LNCaP clone FGC (cell line): ENCODE measurements around the gene LY6G5B.
A peak's percentile ranks its signal among the peaks of the same experiment; 100 is the strongest.

Source experiments
- DNase-seq: peaks from one replicate; pipeline ENCODE4 v3.0.0-alpha.2; 2011; ENCODE audit warnings: low read depth
- H3K4me3 ChIP-seq: 2 replicates; pipeline ENCODE4 v1.5.1; 2011; ENCODE audit warnings: mild to moderate bottlenecking, low read depth, low read length, control low read depth
- TF ChIP-seq, protein P1 (sequence below): IDR thresholded peaks from 2 replicates; pipeline ENCODE4 v1.5.1; 2012; ENCODE audit warnings: mild to moderate bottlenecking; ENCODE audit not compliant: control insufficient read depth, insufficient read depth; ENCODE audit errors: extremely low read depth

Gene LY6G5B

DNA sequence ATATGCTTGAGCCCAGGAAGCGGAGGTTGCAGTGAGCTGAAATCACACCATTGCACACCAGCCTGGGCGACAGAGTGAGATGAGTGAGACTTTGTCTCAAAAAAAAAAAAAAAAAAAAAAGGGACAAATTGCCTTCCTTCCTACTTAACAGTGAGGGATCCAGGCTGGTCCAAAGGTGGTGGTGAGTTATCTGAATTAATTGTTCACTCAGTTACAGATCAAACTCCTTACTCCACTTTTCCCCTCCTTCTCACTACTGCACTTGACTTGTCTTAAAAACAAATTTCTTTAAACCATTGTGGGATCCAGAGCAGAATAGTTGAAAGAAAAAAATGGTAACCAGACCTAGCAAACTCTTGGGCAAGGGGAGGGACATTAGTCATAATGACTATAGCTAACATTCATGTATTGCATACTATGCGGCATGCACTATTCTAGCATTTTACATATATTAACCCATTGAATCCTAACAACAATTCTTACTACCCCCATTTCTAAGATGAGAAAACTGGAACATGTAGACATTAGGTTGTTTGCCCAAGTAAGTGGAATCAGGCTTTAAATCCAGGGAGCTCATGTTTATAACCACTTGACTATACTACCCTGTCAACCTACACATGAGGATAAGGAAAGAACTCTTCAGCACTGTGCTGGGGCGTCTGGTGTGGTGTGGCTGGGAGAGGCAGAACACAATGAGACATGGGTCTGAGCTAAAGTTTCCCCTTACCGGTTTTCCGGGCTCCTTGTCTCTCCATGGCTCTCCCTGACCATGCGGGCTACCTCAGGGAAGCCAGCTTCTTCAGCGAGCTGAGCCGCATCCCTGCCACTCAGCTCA lies 6.4 kb upstream of the LY6G5B start:
- no peak for DNase-seq
- no peak overlapping the region for H3K4me3 ChIP-seq

DNA sequence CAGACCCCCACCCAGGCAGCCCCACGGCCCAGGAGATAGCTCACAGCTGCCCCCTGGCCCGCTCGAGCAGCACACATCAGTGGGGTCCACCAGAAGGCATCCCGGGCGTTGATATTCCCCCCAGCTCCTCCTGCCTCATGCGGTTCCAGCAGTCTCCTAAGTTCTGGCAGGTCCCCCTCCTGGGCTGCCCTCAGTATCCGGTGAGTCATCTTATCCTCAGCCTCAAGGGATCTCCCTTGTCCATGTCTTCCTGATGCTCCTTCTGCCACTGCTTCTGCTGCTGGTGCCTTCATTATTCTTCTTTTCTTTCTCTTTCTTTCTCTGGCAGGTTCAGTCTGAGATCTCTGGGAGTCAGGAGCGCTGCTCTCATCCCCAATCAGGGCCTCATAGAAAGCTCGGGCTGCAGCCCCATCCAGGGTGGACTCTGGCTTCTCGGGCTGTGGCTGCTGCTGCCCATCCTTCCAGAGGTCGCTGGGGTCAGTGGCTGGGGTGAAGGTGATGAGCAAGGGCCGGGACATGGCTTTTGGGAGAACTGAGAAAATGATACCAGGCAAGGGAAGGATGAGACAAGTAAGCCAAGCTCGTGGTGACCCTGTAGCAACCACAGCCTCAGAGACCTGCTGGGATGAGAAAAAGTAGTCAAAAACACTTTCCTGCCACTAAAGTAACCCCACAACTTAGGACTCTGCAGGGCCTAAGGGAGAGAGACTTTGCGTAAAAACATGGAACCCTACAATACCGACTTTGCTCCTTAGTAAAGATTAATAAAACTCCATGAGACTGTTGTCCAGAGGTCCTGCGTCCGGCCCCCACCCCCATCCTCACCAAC lies 5.6 kb upstream of the LY6G5B start:
- no peak for DNase-seq
- TF ChIP-seq, protein P1, sequence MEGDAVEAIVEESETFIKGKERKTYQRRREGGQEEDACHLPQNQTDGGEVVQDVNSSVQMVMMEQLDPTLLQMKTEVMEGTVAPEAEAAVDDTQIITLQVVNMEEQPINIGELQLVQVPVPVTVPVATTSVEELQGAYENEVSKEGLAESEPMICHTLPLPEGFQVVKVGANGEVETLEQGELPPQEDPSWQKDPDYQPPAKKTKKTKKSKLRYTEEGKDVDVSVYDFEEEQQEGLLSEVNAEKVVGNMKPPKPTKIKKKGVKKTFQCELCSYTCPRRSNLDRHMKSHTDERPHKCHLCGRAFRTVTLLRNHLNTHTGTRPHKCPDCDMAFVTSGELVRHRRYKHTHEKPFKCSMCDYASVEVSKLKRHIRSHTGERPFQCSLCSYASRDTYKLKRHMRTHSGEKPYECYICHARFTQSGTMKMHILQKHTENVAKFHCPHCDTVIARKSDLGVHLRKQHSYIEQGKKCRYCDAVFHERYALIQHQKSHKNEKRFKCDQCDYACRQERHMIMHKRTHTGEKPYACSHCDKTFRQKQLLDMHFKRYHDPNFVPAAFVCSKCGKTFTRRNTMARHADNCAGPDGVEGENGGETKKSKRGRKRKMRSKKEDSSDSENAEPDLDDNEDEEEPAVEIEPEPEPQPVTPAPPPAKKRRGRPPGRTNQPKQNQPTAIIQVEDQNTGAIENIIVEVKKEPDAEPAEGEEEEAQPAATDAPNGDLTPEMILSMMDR, result no peak
- peak overlapping the region; percentile 76 for H3K4me3 ChIP-seq

More for the DNA sequence above, 6.4 kb upstream of the LY6G5B start:
- TF ChIP-seq, protein P1, result no peak

DNA sequence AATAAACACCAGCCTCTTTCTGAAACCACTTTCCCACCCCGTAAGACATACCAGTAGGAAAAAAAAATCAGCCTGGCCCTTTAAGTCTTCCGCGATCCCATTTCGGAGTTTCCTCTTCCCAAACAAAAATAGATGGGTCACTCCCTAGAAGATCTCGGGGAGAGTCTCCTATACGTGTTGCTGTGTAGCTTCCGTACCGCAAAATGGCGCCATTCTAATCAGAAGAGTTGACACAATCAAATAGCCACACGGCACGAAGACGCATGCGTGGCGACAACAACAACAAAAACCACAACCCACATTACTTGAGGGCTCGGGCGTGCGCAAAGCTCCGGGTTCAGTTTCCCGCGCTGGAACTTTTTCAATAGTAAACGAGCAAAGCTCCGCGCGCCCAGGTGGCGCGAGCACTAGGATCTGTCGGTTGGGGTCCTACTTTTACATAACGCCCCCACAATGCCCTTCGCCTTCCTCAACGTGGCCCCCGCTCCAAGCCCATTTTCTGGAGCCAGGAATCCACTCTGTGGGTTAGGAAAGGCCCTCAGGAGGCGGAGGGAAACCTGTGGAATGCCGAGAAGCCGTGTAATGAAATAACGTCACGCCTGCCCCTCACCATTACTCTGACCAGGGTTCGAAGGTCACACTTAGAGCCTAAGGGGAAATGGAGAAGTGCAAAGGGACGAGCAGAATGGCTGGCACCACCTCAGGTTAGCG lies 4.8 kb upstream of the LY6G5B start, which contains the start of gene GPANK1:
GPANK1 (minus strand) TSS at position 208 of the 711 bp plus-strand sequence. CDS start 519 bp downstream, outside the sequence.
- peak; percentile 88 for DNase-seq
- TF ChIP-seq, protein P1, result no peak

DNA sequence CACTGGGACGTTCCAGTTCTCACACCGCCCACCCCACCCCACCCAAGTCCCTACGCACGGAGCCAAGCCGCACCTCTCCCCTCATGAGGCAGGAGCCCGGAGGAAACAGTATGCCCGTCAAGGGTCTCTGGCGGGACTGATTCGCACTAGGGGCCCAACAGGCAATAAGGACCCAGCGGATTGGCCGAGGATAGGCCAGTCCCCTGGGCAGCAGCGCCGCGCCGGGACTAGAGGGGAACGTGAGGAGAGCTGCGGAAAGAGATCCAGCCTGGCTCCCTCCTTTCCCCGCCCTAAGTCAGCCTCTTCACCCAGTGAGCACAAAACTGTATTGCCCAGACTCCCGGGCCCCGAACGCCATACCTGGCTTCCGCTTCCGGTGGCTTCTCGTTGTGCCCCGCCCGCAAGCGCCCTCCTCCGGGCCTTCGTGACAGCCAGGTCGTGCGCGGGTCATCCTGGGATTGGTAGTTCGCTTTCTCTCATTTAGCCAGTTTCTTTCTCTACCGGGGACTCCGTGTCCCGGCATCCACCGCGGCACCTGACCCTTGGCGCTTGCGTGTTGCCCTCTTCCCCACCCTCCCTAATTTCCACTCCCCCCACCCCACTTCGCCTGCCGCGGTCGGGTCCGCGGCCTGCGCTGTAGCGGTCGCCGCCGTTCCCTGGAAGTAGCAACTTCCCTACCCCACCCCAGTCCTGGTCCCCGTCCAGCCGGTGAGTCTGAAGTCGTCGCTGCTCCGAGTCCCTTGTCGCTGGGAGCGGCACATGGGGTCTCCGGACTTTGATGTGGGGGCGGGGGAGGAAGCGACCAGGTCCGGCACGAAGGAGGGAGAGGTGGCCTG lies 4.1 kb upstream of the LY6G5B start, which contains the start of gene CSNK2B:
CSNK2B (plus strand) TSS at position 580 of the 836 bp plus-strand sequence. CDS start 752 bp downstream, outside the sequence.
- DNase-seq, result peak; percentile 93
- TF ChIP-seq, protein P1, result no peak
- peak within 1 kb of the TSS; percentile 76 for H3K4me3 ChIP-seq

More for the DNA sequence above, 4.8 kb upstream of the LY6G5B start, which contains the start of gene GPANK1:
- peak within 1 kb of the TSS; percentile 76 for H3K4me3 ChIP-seq

DNA sequence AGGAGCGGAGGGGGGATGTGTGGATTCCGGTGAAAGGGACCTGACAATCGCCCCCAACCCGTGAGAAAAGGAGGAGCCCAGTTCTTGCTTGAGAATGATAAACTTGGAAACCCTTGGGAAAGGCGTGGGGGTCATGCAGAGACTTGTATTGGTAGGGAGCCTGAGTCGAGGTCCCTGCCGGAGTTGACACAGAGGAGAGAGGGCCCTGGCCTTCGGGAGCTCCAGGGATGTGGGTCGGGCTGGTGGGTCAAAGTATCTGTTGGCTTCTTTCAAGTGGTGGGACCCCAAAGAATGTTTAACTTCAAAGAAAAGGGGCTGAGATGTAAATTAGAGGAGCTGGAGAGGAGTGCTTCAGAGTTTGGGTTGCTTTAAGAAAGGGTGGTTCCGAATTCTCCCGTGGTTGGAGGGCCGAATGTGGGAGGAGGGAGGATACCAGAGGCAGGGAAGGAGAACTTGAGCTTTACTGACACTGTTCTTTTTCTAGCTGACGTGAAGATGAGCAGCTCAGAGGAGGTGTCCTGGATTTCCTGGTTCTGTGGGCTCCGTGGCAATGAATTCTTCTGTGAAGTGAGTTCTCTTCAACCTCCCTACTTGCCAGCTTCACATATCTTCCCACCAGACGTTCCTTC lies 3.3 kb upstream of the LY6G5B start:
- TF ChIP-seq, protein P1, result no peak
- no peak for DNase-seq
- peak overlapping the region; percentile 76 for H3K4me3 ChIP-seq
